HG02981 (cell line): ENCODE data around the gene GPR107.

Experiments used
- ATAC-seq: cut with Tn5 transposase; IDR thresholded peaks from one replicate; pipeline ENCODE4 v1.9.1; 2021; ENCODE audit warnings: mild to moderate bottlenecking, moderate library complexity; ENCODE audit not compliant: unreplicated experiment

Gene GPR107

DNA sequence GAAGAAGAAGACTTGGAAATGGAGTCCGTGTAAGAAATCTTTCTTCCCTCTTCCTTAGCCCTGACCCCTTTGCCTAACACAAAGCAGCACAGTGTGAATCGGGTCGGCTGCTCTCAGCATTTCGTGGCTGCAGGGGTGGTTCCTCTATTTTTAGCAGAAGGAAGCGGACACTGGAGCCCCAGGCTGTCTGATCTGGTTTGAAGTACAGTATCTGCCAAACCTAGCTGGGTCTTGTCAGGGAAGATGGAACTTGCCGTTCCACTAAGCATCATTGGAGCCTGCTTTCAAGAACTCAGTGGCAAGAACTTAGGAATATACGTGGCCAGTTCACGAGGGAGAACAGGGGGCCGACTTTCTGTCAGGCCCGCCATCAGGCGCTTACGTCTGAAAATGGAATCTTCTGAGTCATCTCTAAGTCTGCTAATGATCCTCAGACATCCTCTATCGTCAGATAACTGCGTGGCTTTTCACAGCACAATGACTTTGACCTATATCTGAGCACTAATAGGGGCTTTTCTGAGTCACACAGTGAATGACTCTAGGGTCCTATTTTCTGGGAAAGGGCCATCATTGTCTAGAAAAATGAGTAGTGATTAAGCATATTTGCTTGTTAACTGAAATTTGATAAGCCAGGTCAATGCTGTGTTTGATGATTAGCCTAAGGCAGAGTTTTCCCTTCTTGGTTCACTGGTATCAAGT lies 75.2 kb downstream of the GPR107 start:
- ATAC-seq: peak; percentile 64

DNA sequence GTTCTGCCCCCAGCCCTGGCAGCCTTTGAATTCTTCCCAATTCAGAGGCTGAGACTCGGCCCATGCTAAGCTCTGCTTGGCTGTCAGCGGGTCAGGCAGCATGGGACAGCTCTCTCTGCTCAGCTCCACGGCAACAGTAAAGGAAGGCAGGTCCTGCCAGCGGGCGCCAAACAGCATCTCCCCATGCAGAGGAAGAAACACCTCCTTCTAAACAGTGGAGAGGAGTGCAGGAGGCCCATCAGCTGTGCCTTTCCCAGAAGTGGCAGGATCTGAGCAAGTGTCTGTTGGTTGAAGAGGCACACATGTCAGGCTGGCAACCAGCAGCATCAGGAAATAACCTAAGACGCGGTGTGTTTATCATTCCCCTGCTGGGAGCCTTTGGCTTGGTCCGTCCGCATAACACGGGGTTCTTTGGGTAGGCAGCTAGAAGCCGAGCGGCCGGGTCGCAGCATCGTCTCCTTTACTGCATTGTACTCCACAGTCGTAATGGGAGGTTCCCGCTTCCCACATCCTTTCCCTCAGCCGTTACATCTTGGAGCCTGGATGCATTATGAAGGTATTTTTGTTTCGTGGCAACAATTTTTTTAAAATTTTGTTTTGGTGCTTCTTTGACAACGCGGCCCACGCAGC lies 75.8 kb downstream of the GPR107 start:
- no peak for ATAC-seq

DNA sequence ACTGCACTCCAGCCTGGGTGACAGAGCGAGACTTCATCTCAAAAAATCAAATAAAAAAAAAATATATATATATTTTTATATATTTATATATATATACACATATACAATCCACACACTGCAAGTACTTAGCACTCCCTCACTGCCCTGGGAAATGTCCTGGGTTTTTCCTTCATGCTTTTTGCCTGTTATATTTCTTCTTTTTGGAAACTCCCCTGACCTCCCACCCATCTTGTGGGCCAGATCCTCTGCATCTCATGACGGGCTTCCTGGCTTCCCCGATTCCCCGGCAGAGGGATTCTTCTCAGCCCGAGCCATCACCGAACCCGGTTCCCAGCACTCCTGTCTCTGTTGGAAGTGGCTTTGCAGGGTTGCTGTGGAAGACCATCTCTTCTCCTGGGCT lies 79.0 kb downstream of the GPR107 start:
- no peak for ATAC-seq

DNA sequence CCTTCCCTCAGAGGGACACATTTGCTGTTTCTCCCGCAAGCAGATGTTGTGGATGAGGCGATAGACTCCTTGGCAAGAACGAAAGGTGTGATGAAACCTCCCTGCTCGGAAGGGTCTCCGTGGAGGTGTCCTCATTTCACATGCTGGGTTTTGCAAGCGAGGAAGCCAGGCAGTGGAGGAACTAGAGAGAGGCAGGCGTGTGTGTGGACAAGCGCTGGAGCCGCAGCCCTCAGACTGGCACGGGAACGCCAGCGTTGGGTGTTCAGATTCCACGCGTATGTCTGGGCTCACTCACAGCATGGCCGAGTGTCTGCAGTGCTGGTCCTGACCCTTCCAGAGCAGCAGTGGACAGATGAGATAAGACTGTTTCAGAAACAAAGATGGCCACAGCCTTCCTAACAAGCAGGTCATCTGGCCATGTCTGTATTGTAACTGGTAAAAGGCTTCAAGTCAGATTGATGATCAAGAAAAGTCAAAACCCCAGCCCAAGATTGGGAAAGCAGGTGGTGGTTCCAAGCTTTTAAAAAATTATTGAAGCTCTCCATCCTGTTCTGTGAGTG lies 83.5 kb downstream of the GPR107 start:
- no peak for ATAC-seq

DNA sequence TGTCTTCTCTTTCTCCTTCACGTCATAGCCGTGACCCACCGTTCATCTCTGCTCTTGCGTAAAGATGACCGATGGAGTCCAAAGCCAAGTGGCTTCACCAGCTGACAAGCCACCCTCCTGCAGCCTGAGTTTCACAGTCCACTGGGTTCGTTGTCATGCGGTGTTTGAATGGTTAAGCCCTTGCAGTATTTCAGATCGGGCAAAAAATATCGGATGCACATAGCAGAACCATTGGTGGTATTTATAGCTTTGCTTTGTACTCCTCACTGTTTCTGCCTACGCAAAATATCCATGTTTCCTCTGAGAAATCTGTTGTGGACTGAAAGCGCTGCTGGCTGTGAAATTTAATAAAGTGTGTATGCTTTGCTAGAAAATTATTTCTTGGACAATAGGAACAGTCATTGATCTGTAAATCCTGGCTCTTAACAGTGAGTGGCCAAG lies 84.0 kb downstream of the GPR107 start:
- ATAC-seq: no peak

DNA sequence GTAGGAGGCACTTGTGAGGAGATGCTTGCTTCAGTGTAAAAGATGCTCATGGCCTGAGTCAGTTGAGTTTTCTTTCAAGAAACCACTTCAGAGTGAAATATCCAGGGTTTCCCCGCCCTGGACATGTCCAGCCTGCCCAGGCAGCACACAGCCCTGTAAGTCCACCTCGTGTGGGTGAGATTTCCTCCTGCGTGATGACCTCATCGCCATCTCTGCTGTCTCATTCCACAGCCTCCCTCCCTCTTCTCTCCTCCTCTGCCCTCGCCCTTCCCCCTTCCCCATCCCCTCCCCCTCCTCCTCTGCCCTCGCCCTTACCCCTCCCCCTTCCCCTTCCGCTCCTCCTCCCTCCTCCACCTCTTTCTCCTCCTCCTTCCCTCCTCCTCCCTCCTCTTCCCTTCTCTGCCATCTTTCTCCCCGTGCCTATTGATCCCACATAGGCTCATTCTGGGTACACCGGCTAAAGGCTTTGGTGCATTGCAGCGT lies 84.5 kb downstream of the GPR107 start:
- no peak for ATAC-seq

DNA sequence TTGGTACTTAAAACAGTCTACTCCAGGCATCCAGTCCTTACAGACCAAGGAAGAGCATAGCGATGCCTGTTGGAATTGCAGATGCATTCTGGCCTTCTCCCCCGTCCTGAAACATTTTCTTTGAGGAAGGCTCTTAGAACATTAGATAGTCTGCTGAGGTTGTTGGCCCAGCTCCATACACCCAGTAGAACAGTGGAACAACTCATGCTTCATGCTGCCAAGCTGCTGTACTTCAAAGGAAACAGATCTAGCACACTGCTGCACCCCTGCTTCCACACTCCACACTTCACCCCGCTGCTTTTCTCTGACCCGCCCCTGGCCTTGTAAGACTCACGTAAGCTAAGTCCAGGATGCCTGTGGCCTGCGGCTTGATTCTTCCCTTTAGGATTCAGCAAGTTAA lies 85.1 kb downstream of the GPR107 start:
- ATAC-seq: no peak

DNA sequence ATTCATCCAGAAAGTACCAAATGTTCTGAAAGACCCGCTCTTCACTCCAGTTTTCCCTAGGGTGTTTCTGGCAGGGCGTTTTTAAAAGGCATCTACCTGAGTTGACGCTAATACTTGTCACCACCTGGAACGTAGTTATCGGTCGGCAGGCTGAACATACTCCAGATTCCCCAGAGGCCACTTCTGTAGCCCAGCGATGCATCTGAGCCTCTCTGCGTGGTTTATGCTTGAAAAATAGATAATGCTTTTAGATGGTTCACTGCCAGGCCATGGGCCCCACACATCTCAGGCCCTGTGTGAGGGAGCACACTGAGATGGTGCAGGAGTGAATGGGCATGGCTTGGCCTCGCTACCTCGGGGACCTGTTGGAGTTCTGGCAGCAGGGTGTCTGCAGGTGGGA lies 85.5 kb downstream of the GPR107 start:
- ATAC-seq: no peak

DNA sequence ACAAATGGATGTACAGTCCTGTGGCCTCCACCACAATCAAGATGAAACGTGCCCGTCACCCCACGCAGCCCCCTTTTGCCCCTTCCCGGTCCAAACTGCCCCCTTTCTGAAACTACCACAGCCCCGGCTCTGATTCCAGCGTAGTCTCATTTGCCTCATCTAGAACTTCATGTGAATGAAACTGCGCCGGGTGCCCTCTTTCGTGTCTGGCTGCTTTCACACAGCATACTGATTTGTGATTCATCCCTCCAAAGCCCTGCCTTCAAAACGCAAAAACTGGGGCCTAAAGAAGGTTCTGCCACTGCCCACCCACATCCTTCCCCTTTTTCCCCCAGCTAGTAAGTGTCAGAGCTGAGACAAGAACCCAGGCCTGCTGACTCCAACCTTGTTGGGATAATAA lies 87.0 kb downstream of the GPR107 start:
- ATAC-seq: no peak

DNA sequence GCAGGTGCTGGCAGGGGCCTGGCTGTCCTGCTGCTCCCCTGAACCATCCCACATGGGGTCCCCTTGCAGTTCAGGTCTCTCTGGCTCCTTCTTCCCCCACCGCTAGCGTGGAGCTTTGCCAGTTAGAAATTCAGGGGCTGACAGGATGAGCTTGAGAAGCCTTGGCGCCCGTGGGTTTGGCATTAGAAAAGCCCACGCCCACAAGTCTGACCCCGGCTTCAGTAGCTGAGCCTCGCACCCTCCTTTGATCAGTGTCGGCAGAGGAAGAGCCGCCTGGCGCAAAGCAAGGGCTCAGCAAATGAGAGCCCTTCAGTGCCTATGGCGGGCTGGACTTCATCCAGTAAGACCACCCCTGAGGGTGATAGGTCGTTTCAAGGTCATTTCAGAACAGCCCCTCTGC lies 88.3 kb downstream of the GPR107 start:
- ATAC-seq: no peak

DNA sequence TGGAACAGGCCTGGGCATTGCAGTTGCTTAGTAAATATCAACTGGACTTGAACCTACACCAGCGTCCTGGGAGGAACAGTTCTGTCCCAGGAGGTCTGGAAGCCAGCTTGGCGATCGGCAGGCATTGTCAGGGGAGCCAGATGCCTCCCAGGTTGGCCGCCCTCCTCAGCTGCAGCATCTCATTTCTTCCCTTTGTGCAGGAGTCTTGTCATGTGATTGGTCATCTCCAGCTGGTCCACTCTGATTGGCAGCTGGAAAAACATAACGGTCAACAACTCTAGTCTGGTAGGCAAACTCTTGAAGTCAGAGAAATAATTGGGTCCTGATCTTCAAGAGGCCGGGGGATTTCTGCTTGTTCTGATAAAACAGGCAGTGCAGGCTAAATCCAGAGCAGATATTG lies 88.9 kb downstream of the GPR107 start:
- no peak for ATAC-seq

DNA sequence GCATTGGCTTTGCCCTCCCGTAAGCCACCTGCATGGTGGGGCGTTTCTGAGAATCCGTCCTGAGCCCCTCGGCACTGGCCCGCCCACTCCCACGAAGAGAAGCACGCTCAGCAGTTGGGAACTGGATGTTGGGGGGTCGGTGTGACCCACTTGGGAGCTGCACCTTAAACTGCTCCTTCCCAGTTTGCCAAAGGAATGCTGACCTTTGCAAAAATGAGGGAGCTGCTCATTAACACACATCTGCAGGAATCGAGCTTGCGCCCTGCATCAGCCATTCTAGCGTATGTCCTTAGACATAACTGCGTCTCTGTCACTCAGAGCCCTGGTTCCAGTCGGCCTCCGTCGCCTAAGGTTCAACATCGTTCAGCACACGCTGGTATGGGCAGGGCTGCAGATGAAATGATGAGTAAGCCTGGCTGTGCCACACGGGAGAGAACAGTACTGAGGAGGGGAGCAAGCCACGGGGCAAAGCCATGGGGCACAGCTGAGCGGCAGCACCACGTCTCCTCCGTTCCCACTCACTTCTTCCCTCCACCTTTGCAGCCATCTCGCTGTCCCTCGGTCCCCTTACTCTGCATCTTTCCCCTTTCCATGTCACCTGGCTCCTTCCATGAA lies 89.7 kb downstream of the GPR107 start:
- no peak for ATAC-seq

DNA sequence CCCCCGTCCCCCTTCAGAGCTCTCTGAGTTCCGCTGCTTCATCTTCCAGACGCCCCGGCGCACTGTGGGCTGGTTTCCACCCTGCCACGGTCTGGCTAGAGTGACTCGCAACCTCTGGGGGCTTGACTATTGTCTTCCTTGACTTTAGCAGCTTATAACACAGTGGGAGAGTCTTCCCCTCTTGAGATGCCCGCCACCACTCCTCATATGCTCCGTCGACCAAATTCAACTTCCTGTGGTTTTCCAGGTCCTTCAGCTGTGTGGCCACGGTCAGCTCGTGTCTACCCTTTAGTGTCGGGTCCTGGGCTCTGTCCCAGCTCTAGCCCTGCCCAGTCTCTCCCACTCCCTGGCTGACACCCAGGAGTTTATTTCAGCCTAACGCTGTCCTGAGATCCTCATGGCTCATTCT lies 90.3 kb downstream of the GPR107 start:
- no peak for ATAC-seq

DNA sequence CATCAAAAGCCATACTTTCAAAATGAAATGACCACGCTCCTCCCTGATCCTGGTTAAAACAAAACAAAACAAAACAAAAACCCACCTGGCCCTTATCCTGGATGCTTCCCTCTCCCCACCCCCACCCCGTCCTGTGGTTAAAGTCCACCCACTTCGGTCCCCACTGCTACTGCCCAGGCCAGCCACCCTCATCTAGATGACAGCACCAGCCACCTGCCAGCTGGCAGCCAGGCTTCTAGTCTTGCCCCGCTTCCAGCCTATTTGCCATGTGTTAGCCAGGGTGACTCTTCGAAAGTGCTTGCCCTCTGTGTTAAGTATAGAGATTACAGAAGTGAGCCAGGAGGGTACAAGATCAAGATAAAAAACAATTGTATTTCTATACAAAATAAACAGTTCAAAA lies 91.0 kb downstream of the GPR107 start:
- no peak for ATAC-seq

DNA sequence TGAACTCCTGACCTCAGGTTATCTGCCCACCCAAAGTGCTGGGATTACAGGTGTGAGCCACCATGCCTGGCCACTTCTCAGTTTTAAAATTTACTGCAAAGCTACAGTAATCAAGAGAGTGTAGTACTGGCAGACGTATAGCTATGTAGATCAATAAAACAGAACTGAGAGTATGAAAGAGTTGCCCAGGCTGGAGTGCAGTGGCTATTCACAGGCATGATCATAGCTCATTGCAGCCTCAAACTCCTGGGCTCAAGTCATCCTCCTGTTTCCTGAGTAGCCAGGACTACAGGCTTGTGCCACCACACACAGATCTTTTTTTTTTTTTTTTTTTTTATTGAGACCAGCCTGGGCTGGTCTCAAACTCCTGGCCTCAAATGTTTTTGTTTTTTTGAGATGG lies 92.0 kb downstream of the GPR107 start:
- ATAC-seq: no peak

DNA sequence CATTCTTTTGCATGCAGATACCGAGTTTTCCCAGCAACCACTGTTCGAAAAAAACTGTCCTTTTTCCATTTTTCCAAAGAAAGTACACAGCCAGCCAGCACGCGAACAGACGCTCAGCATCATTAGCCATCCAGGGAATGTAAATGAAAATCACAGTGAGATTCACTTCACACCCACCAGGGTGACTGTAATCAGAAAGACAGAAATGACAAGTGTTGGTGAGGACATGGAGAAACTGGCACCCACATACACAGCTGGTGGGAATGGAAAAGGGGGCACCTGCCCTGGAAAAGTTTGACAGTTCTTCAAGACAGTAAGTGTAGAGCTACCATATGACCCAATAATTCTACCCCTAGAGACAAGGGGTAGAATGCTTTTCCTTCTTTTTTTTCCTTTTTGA lies 93.5 kb downstream of the GPR107 start:
- no peak for ATAC-seq

DNA sequence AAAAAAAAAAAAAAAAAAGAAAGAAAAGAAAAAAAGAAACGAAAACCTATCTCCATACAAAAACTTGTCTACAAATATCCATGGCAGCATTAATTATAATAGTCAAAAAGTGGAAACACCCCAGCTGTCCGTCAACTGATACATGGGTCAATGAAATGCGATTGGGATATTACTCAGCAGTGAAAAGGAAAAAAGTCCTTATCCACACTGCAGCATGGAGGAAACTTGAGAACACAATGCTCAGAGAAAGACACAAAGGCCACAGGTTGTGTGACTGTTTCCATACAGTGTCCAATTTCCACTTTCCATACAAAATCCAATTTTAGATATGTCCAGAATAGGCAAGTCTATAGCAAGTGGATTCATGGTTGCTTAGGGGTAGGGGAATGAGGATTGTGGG lies 94.2 kb downstream of the GPR107 start:
- ATAC-seq: no peak

DNA sequence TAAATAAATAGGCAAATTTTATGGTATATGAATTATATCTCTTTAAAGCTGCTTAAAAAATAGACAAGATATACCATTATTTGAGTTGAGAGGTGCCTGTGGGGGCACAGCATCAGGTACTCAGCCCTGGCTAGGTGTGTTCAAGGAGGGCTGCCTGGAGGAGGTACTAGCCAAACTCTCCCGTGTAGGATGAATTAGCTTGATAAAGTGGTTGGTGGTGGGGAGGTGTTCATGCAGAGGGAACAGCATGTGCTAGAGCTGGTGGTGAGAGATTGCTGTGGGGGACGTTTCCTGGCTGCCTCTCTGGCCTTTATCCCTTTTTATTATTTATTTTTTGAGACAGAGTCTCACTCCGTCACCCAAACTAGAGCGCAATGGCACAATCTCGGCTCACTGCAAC lies 95.3 kb downstream of the GPR107 start:
- no peak for ATAC-seq

DNA sequence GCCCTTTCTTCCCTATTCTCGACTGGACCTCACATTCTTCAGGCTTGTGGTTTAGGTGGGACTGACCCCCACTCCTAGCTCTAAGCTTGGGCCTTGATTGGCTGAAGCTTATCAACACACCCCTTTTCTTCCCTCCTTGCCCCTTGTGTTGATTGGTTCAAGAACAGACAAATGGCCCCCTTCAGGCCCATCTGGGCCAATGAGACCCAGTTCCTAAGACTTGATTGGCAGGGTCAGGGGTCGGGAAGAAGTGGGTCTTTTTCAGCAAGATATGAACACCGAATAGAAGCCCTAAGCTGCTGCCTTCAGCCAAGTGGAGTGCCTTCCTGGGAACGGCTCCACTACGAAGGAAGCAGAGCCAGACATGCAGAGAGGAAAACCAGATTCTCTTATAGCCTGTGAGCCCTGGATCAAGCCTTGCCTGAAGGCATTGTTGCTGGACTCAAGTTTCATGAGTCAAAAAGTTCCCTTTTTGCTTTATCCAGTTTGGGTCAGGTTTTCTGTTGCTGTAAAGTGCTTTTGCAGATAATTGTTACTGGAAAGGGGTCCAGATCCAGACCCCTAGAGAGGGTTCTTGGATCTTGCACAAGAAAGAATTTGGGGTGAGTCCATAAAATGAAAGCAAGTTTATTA lies 96.1 kb downstream of the GPR107 start:
- ATAC-seq: no peak

DNA sequence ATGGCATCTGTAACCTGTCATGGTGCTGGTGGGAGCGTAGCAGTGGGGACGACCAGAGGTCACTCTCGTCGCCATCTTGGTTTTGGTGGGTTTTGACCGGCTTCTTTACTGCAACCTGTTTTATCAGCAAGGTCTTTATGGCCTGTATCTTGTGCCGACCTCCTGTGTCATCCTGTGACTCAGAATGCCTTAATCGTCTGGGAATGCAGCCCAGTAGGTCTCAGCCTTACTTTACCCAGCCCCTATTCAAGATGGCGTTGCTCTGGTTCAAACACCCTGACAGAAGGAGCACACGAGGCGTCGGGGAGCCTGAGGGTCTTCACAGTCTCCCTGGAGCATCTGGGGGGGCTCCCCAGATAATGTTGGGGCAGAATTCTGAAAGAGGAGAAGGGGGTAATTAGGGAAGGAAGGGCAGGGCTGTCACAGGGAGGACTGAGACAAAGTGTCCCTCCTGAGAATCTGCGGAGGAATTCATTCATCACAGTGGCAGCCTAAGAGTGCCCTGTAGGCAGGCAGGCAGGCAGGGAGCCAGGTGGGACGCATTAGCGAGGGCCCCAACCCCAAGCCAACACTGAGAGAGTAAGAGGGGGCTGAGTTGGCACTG lies 97.2 kb downstream of the GPR107 start:
- ATAC-seq: no peak

DNA sequence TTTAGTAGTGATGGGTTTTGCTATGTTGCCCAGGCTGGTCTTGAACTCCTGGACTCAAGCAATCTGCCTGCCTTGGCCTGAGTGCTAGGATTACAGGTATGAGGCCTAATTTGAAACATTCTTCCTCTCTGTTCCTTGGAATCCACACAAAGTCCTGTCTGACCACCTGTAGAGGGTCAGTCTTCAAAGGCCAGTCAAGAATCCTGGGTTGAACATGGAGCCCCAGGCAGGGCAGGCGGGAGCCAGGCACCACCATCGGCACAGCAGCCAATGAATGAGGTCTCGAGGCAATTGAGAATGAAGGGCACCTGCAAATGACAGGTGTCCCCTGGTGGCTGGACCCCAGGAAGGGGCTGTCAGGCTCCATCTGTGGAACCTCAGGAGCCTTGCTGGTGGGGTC lies 101.1 kb downstream of the GPR107 start:
- ATAC-seq: no peak
